NCI-H510A treated with DMSO at 0.1 percent for 48 hours (cell line): ENCODE measurements around the gene TMEM187.

Source experiments
- DNase-seq: peaks from one replicate; lab custom pipeline; 2025; lab: John Stamatoyannopoulos, UW

TMEM187 gene

GRCh38 chrX:153934762-153935325 lies 37.7 kb upstream of the TMEM187 start, which contains the start of gene NAA10:
TSS of gene NAA10 (minus strand) at chrX:153935037. CDS start at chrX:153934904, 133 bp downstream.
- DNase-seq = peak; percentile 35

GRCh38 chrX:153935326-153935851 lies 37.2 kb upstream of the TMEM187 start:
- DNase-seq = peak; percentile 26

GRCh38 chrX:153937056-153937455 lies 35.5 kb upstream of the TMEM187 start:
- no peak for DNase-seq

- no peak for DNase-seq
These were observed 34.2 kb upstream of the TMEM187 start for GRCh38 chrX:153938226-153938786.

- DNase-seq = no peak
These were observed 33.0 kb upstream of the TMEM187 start for GRCh38 chrX:153939573-153939972.

GRCh38 chrX:153941336-153942252 lies 31.0 kb upstream of the TMEM187 start:
- DNase-seq = no peak

GRCh38 chrX:153944140-153944799 lies 28.3 kb upstream of the TMEM187 start, which contains the start of gene RENBP:
TSS of gene RENBP (minus strand) at chrX:153944643. CDS start at chrX:153944610, 33 bp downstream.
- no peak for DNase-seq

GRCh38 chrX:153944800-153945150 lies 27.8 kb upstream of the TMEM187 start:
- DNase-seq = no peak

GRCh38 chrX:153945956-153946943 lies 26.3 kb upstream of the TMEM187 start:
- DNase-seq = no peak

GRCh38 chrX:153947009-153947769 lies 25.4 kb upstream of the TMEM187 start:
- DNase-seq = peak; percentile 59

- DNase-seq = no peak
These were observed 24.5 kb upstream of the TMEM187 start for GRCh38 chrX:153948002-153948466.

- no peak for DNase-seq
These were observed 23.4 kb upstream of the TMEM187 start for GRCh38 chrX:153948847-153949805.

- no peak for DNase-seq
These were observed 22.4 kb upstream of the TMEM187 start for GRCh38 chrX:153950127-153950526.

- no peak for DNase-seq
These were observed 20.7 kb upstream of the TMEM187 start for GRCh38 chrX:153951683-153952372.

GRCh38 chrX:153952373-153953026 lies 20.1 kb upstream of the TMEM187 start:
- no peak for DNase-seq

GRCh38 chrX:153953342-153953830 lies 19.2 kb upstream of the TMEM187 start:
- DNase-seq = peak; percentile 26

- DNase-seq = no peak
These were observed 18.5 kb upstream of the TMEM187 start for GRCh38 chrX:153953892-153954557.
